Mesothelial cell of epicardium (in vitro differentiated cells): ENCODE data around the gene NUP133. TPM values are rescaled to one million over a fixed set of nuclear protein-coding genes. Genes with fewer than 3 reads are reported as not detected.

Experiments used
- DNase-seq, 2 experiments: peaks; one replicate each; pipeline ENCODE4 v3.0.0; 2021; ENCODE audit warnings: low spot score in 2 of 2; ENCODE audit not compliant: unreplicated experiment in 2 of 2
- H3K27ac Mint-ChIP-seq: 2 replicates; pipeline ENCODE4 v1.8.0; 2021; ENCODE audit warnings: mixed read lengths
- H3K27me3 Mint-ChIP-seq: 2 replicates; pipeline ENCODE4 v1.8.0; 2021; ENCODE audit warnings: low read depth, mixed read lengths
- H3K36me3 Mint-ChIP-seq: 2 replicates; pipeline ENCODE4 v1.8.0; 2021; ENCODE audit warnings: mixed read lengths
- H3K4me1 Mint-ChIP-seq: 2 replicates; pipeline ENCODE4 v1.8.0; 2021; ENCODE audit warnings: mixed read lengths
- H3K4me3 Mint-ChIP-seq: 2 replicates; pipeline ENCODE4 v1.8.0; 2021; ENCODE audit warnings: mild to moderate bottlenecking, moderate library complexity, mixed read lengths
- H3K9me3 Mint-ChIP-seq: 2 replicates; pipeline ENCODE4 v1.8.0; 2021; ENCODE audit warnings: mixed read lengths
- total RNA-seq: library from RNA; stranded (reverse); gene quantifications from 3 replicates; pipeline ENCODE4 v1.2.1, GENCODE V29; 2021
- TF ChIP-seq, protein P1 (sequence below): fragments of 200-600 bp; sonication (generic); IDR thresholded peaks from one replicate; pipeline ENCODE4 v1.5.0; 2021; ENCODE audit warnings: antibody characterized with exemption; ENCODE audit not compliant: unreplicated experiment

Gene NUP133
- total RNA-seq, 1 donor from 2014 or later = 51.7 TPM

DNA sequence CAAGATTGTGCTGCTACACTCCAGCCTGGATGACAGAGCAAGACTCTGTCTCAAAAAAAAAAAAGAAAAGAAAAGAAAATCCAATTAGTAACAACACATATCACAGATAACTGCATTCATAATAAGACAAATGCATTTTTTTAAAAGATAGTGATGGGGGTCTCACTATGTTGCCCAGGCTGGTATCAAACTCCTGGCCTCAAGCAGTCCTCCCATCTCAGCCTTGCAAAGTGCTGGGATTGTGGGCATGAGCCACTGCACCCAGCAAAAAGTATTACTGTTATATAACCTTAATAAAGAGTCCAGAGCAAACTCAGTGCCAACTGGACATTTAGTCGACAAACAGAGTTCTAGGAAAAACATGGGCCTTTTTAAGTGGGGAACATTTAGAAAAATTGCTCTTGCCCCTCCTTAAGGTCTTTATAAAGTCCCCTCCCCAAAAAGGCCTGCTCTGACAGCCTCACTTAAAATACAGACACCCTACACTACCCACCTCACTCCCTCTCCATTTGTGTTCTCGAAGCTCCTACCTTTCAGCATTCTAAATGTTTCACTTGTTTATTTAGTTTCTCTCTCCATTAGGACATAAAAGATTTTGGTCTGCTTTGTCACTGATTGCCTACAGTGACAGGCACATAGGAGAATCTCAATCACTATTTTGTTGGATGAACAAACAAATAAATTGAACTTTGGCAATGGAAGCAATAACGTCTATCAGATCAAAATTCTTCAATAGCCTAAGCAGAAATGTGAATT lies 42.8 kb upstream of the NUP133 start:
- no peak overlapping the region for H3K27ac Mint-ChIP-seq
- H3K36me3 Mint-ChIP-seq = peaks cover 7% of the 10 kb centered on the region
- H3K4me1 Mint-ChIP-seq = peaks cover 12% of the 10 kb centered on the region
- TF ChIP-seq, protein P1, sequence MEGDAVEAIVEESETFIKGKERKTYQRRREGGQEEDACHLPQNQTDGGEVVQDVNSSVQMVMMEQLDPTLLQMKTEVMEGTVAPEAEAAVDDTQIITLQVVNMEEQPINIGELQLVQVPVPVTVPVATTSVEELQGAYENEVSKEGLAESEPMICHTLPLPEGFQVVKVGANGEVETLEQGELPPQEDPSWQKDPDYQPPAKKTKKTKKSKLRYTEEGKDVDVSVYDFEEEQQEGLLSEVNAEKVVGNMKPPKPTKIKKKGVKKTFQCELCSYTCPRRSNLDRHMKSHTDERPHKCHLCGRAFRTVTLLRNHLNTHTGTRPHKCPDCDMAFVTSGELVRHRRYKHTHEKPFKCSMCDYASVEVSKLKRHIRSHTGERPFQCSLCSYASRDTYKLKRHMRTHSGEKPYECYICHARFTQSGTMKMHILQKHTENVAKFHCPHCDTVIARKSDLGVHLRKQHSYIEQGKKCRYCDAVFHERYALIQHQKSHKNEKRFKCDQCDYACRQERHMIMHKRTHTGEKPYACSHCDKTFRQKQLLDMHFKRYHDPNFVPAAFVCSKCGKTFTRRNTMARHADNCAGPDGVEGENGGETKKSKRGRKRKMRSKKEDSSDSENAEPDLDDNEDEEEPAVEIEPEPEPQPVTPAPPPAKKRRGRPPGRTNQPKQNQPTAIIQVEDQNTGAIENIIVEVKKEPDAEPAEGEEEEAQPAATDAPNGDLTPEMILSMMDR = no peak
- no peak for DNase-seq
- no peaks in the 10 kb centered on the region for H3K27me3 Mint-ChIP-seq
- H3K4me3 Mint-ChIP-seq = no peak overlapping the region
- no peaks in the 10 kb centered on the region for H3K9me3 Mint-ChIP-seq

DNA sequence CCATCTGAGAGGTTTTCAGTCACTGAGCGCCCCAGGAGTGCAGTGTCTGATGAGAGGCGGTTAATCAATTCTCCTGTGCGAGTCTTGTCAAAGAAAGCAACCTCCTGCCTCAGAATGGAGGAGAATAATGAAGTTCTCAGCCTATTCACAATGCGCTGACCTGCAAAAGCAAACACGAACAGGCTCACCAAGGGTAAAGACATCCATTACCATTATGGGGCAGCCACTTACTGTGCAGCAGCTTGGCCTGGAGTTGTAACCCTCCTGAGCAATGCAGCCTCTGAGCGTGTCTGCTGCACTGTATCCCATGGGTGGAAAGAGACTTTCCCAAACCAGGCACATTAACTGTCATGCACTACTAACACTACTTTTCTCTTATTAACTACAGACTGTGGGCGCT lies 39.4 kb upstream of the NUP133 start:
- Mint-ChIP-seq H3K9me3 (no peaks in the 10 kb centered on the region), H3K4me1 (peaks cover 2% of the 10 kb centered on the region), H3K27me3 (no peaks in the 10 kb centered on the region), H3K36me3 (peaks cover 27% of the 10 kb centered on the region), H3K27ac (no peak overlapping the region), H3K4me3 (no peak overlapping the region)
- TF ChIP-seq, protein P1 = no peak
- DNase-seq = no peak

- H3K4me3 Mint-ChIP-seq = no peak overlapping the region
- TF ChIP-seq, protein P1 = no peak
- DNase-seq = no peak
- no peaks in the 10 kb centered on the region for H3K9me3 Mint-ChIP-seq
- peaks cover 34% of the 10 kb centered on the region for H3K36me3 Mint-ChIP-seq
- H3K27ac Mint-ChIP-seq = no peak overlapping the region
- H3K4me1 Mint-ChIP-seq = no peaks in the 10 kb centered on the region
- H3K27me3 Mint-ChIP-seq = no peaks in the 10 kb centered on the region
Observed at GRCh38 chr1:229544587-229544986, 36.4 kb upstream of the NUP133 start.

- Mint-ChIP-seq H3K4me3 (no peak overlapping the region), H3K4me1 (no peaks in the 10 kb centered on the region), H3K27me3 (no peaks in the 10 kb centered on the region), H3K27ac (no peak overlapping the region), H3K9me3 (no peaks in the 10 kb centered on the region), H3K36me3 (peaks cover 50% of the 10 kb centered on the region)
- TF ChIP-seq, protein P1 = no peak
- no peak for DNase-seq
Observed at GRCh38 chr1:229539863-229540506, 31.8 kb upstream of the NUP133 start.

GRCh38 chr1:229538945-229539344 lies 30.8 kb upstream of the NUP133 start:
- H3K36me3 Mint-ChIP-seq = peaks cover 46% of the 10 kb centered on the region
- H3K27me3 Mint-ChIP-seq = no peaks in the 10 kb centered on the region
- no peak overlapping the region for H3K27ac Mint-ChIP-seq
- DNase-seq = no peak
- no peaks in the 10 kb centered on the region for H3K4me1 Mint-ChIP-seq
- TF ChIP-seq, protein P1 = no peak
- H3K9me3 Mint-ChIP-seq = no peaks in the 10 kb centered on the region
- no peak overlapping the region for H3K4me3 Mint-ChIP-seq
